Neural cell (in vitro differentiated cells): ENCODE results near the gene KIRREL3.

Experiments used
- CTCF ChIP-seq: fragments of 450-650 bp; IDR thresholded peaks from 2 replicates; pipeline ENCODE4 v1.5.1; 2014; ENCODE audit warnings: antibody characterized with exemption, mild to moderate bottlenecking, moderate library complexity; ENCODE audit not compliant: poor library complexity, severe bottlenecking
- EP300 ChIP-seq: fragments of 450-650 bp; conservative IDR thresholded peaks from 2 replicates; pipeline ENCODE4 v1.6.1; 2014; ENCODE audit warnings: antibody characterized with exemption, mild to moderate bottlenecking, moderate library complexity; ENCODE audit not compliant: poor library complexity, severe bottlenecking
- POLR2AphosphoS5 ChIP-seq: IDR thresholded peaks from 2 replicates; pipeline ENCODE4 v1.6.1; 2012
- RAD21 ChIP-seq: fragments of 450-650 bp; conservative IDR thresholded peaks from 2 replicates; pipeline ENCODE4 v1.6.1; 2014; ENCODE audit warnings: antibody characterized with exemption, mild to moderate bottlenecking, moderate library complexity

GRCh38 chr11:126790550-126791081 lies 210.0 kb downstream of the KIRREL3 start:
- TF ChIP-seq CTCF (no peak), POLR2AphosphoS5 (no peak), EP300 (no peak), RAD21 (no peak)
